Panc1 (cell line): ENCODE data around the gene IL36B.

Experiments used
- SIN3A ChIP-seq: IDR thresholded peaks from 2 replicates; pipeline ENCODE4 v1.6.1; 2012; ENCODE audit warnings: low read depth, mild to moderate bottlenecking, low read length, moderate library complexity, borderline replicate concordance; ENCODE audit not compliant: insufficient read depth
- TCF7L2 ChIP-seq: IDR thresholded peaks from 2 replicates; pipeline ENCODE4 v1.6.1; 2011; ENCODE audit warnings: mild to moderate bottlenecking, low read depth, low read length, inconsistent platforms
- TF ChIP-seq, protein P1 (sequence below), 2 experiments: IDR thresholded peaks; 2 replicates each; pipeline ENCODE4 v1.6.1; 2011 to 2012; ENCODE audit warnings: low read depth in 2 of 2, control low read depth in 1 of 2, low read length in 1 of 2, mild to moderate bottlenecking in 1 of 2, moderate library complexity in 1 of 2; ENCODE audit not compliant: insufficient read depth in 1 of 2
- TF ChIP-seq, protein P2 (sequence below): fragments of 450-650 bp; IDR thresholded peaks from 2 replicates; pipeline ENCODE4 v1.5.1; 2017; ENCODE audit warnings: mild to moderate bottlenecking

- TF ChIP-seq SIN3A, result no peak
- TF ChIP-seq, protein P1, sequence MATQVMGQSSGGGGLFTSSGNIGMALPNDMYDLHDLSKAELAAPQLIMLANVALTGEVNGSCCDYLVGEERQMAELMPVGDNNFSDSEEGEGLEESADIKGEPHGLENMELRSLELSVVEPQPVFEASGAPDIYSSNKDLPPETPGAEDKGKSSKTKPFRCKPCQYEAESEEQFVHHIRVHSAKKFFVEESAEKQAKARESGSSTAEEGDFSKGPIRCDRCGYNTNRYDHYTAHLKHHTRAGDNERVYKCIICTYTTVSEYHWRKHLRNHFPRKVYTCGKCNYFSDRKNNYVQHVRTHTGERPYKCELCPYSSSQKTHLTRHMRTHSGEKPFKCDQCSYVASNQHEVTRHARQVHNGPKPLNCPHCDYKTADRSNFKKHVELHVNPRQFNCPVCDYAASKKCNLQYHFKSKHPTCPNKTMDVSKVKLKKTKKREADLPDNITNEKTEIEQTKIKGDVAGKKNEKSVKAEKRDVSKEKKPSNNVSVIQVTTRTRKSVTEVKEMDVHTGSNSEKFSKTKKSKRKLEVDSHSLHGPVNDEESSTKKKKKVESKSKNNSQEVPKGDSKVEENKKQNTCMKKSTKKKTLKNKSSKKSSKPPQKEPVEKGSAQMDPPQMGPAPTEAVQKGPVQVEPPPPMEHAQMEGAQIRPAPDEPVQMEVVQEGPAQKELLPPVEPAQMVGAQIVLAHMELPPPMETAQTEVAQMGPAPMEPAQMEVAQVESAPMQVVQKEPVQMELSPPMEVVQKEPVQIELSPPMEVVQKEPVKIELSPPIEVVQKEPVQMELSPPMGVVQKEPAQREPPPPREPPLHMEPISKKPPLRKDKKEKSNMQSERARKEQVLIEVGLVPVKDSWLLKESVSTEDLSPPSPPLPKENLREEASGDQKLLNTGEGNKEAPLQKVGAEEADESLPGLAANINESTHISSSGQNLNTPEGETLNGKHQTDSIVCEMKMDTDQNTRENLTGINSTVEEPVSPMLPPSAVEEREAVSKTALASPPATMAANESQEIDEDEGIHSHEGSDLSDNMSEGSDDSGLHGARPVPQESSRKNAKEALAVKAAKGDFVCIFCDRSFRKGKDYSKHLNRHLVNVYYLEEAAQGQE (IDR thresholded peaks at IDR 0.05; ENCODE audit: insufficient read depth in 1 of 2, low read depth in 2 of 2, low read length in 1 of 2), result no peak
- TF ChIP-seq, protein P2, sequence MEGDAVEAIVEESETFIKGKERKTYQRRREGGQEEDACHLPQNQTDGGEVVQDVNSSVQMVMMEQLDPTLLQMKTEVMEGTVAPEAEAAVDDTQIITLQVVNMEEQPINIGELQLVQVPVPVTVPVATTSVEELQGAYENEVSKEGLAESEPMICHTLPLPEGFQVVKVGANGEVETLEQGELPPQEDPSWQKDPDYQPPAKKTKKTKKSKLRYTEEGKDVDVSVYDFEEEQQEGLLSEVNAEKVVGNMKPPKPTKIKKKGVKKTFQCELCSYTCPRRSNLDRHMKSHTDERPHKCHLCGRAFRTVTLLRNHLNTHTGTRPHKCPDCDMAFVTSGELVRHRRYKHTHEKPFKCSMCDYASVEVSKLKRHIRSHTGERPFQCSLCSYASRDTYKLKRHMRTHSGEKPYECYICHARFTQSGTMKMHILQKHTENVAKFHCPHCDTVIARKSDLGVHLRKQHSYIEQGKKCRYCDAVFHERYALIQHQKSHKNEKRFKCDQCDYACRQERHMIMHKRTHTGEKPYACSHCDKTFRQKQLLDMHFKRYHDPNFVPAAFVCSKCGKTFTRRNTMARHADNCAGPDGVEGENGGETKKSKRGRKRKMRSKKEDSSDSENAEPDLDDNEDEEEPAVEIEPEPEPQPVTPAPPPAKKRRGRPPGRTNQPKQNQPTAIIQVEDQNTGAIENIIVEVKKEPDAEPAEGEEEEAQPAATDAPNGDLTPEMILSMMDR, result no peak
- TF ChIP-seq TCF7L2, result no peak
Observed at GRCh38 chr2:112989611-112990010, 63.1 kb downstream of the IL36B start.
